A673 (cell line): ENCODE measurements around the gene DMBT1. TPM values are rescaled to one million over a fixed set of nuclear protein-coding genes. Genes with fewer than 3 reads are reported as not detected.

Experiments used
- BruUV-seq: library from RNA; stranded (reverse); fragments of 400-500 nt; replicated peaks from 2 replicates; lab custom pipeline; 2021; lab: Mats Ljungman, UMichigan
- CTCF ChIA-PET: fragments of 300-600 bp; sonication (Branson Sonifier 250); formaldehyde crosslinking; loops from one replicate; lab custom pipeline; 2022; ENCODE audit warnings: antibody characterized with exemption; lab: Charles Lee
- POLR2A ChIA-PET: fragments of 300-600 bp; sonication (Branson Sonifier 250); formaldehyde crosslinking; loops from one replicate; lab custom pipeline; 2022; ENCODE audit warnings: antibody characterized with exemption; ENCODE audit not compliant: low non-redundant PET; lab: Charles Lee
- DNase-seq: peaks from one replicate; pipeline ENCODE4 v3.0.0-alpha.2; 2015; ENCODE audit warnings: low spot score
- H3K27ac ChIP-seq: fragments of 200-600 bp; sonication (generic); 2 replicates; pipeline ENCODE4 v1.5.1; 2016; ENCODE audit warnings: mixed run types, low read depth, mild to moderate bottlenecking, mixed read lengths, antibody characterized with exemption, low read length; ENCODE audit not compliant: poor library complexity, severe bottlenecking
- H3K27me3 ChIP-seq: fragments of 200-600 bp; sonication (generic); replicated peaks from 2 replicates; pipeline ENCODE4 v1.6.1; 2017; ENCODE audit warnings: mixed run types, low read depth, mild to moderate bottlenecking, mixed read lengths, antibody characterized with exemption, low read length; ENCODE audit not compliant: insufficient read depth, poor library complexity
- H3K36me3 ChIP-seq: fragments of 200-600 bp; sonication (generic); 2 replicates; pipeline ENCODE4 v1.6.1; 2016; ENCODE audit warnings: mixed run types, mild to moderate bottlenecking, mixed read lengths, antibody characterized with exemption, low read length; ENCODE audit not compliant: insufficient read depth, poor library complexity, severe bottlenecking
- H3K4me1 ChIP-seq: fragments of 200-600 bp; sonication (generic); 2 replicates; pipeline ENCODE4 v1.6.1; 2017; ENCODE audit warnings: mixed run types, mild to moderate bottlenecking, mixed read lengths, antibody characterized with exemption, low read length; ENCODE audit not compliant: insufficient read depth, poor library complexity, severe bottlenecking
- H3K4me3 ChIP-seq: fragments of 200-600 bp; sonication (generic); 2 replicates; pipeline ENCODE4 v1.5.1; 2016; ENCODE audit warnings: low read depth, mixed run types, mild to moderate bottlenecking, mixed read lengths, low read length; ENCODE audit not compliant: poor library complexity, severe bottlenecking
- H3K9me3 ChIP-seq: fragments of 200-600 bp; sonication (generic); 2 replicates; pipeline ENCODE4 v1.6.1; 2016; ENCODE audit warnings: mixed run types, low read depth, mild to moderate bottlenecking, mixed read lengths, antibody characterized with exemption, low read length; ENCODE audit not compliant: poor library complexity, severe bottlenecking
- EZH2 ChIP-seq: fragments of 200-600 bp; sonication (generic); IDR thresholded peaks from 2 replicates; pipeline ENCODE4 v1.6.1; 2017; ENCODE audit warnings: borderline replicate concordance, low read depth, mild to moderate bottlenecking, mixed read lengths, antibody characterized with exemption, low read length; ENCODE audit not compliant: poor library complexity, severe bottlenecking
- intact Hi-C: fragments of 100-400 bp; cut with micrococcal nuclease; formaldehyde crosslinking; loops from one replicate; pipeline ENCODE4 v1.10.0; 2022; ENCODE audit not compliant: unreplicated experiment
- total RNA-seq: library from RNA; stranded (reverse); gene quantifications from 2 replicates; pipeline ENCODE4 v1.2.3, GENCODE V29; 2021
- TF ChIP-seq, protein P1 (sequence below): fragments of 300-800, 200-600 bp; sonication (generic); conservative IDR thresholded peaks from 2 replicates; pipeline ENCODE4 v1.5.1; 2017; ENCODE audit warnings: low read depth, mild to moderate bottlenecking, antibody characterized with exemption, low read length, moderate library complexity, mixed read lengths

Gene DMBT1
- total RNA-seq, 1 experiment from 2014 or later: not detected

GRCh38 chr10:122669842-122670241 lies 109.3 kb downstream of the DMBT1 start:
- no peak overlapping the region for H3K27ac ChIP-seq
- intact Hi-C loops: no loop called here
- ChIA-PET POLR2A (no interaction called here), CTCF (no interaction called here)
- TF ChIP-seq, protein P1, sequence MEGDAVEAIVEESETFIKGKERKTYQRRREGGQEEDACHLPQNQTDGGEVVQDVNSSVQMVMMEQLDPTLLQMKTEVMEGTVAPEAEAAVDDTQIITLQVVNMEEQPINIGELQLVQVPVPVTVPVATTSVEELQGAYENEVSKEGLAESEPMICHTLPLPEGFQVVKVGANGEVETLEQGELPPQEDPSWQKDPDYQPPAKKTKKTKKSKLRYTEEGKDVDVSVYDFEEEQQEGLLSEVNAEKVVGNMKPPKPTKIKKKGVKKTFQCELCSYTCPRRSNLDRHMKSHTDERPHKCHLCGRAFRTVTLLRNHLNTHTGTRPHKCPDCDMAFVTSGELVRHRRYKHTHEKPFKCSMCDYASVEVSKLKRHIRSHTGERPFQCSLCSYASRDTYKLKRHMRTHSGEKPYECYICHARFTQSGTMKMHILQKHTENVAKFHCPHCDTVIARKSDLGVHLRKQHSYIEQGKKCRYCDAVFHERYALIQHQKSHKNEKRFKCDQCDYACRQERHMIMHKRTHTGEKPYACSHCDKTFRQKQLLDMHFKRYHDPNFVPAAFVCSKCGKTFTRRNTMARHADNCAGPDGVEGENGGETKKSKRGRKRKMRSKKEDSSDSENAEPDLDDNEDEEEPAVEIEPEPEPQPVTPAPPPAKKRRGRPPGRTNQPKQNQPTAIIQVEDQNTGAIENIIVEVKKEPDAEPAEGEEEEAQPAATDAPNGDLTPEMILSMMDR: no peak
- TF ChIP-seq EZH2: no peak
- BruUV-seq: no TSS peak
- no peaks in the 10 kb centered on the region for H3K9me3 ChIP-seq
- peaks cover 66% of the 10 kb centered on the region for H3K27me3 ChIP-seq
- no peak overlapping the region for H3K4me3 ChIP-seq
- no peaks in the 10 kb centered on the region for H3K36me3 ChIP-seq
- no peak for DNase-seq
- H3K4me1 ChIP-seq: no peaks in the 10 kb centered on the region

- H3K9me3 ChIP-seq: no peaks in the 10 kb centered on the region
- peaks cover 53% of the 10 kb centered on the region for H3K27me3 ChIP-seq
- H3K27ac ChIP-seq: no peak overlapping the region
- intact Hi-C loops: no loop called here
- ChIA-PET CTCF (no interaction called here), POLR2A (no interaction called here)
- BruUV-seq: no TSS peak
- TF ChIP-seq, protein P1: no peak
- no peak for TF ChIP-seq EZH2
- no peak for DNase-seq
- no peaks in the 10 kb centered on the region for H3K36me3 ChIP-seq
- H3K4me3 ChIP-seq: no peak overlapping the region
- H3K4me1 ChIP-seq: no peaks in the 10 kb centered on the region
Observed at GRCh38 chr10:122671355-122671754, 110.8 kb downstream of the DMBT1 start.

GRCh38 chr10:122672655-122673054 lies 112.1 kb downstream of the DMBT1 start:
- no peaks in the 10 kb centered on the region for H3K9me3 ChIP-seq
- no peak overlapping the region for H3K27ac ChIP-seq
- peaks cover 51% of the 10 kb centered on the region for H3K27me3 ChIP-seq
- BruUV-seq: no TSS peak
- ChIA-PET POLR2A (no interaction called here), CTCF (no interaction called here)
- DNase-seq: no peak
- TF ChIP-seq, protein P1: no peak
- no peak for TF ChIP-seq EZH2
- H3K4me1 ChIP-seq: no peaks in the 10 kb centered on the region
- H3K4me3 ChIP-seq: no peak overlapping the region
- no peaks in the 10 kb centered on the region for H3K36me3 ChIP-seq
- intact Hi-C loops: no loop called here
